PC-3 (cell line): ENCODE measurements around the gene NFE2L1. TPM values are rescaled to one million over a fixed set of nuclear protein-coding genes. Genes with fewer than 3 reads are reported as not detected.
A peak's percentile ranks its signal among the peaks of the same experiment; 100 is the strongest.

Experiments used
- ATAC-seq: fragments of 200-7000 bp; cut with Tn5 transposase; 2 replicates; pipeline ENCODE4 v1.9.1; 2020; ENCODE audit warnings: mild to moderate bottlenecking, moderate library complexity
- BruUV-seq: library from RNA; stranded (reverse); fragments of 400-500 nt; replicated peaks from 2 replicates; lab custom pipeline; 2021; lab: Mats Ljungman, UMichigan
- CTCF ChIA-PET: fragments of 300-600 bp; sonication (Branson Sonifier 250); formaldehyde crosslinking; loops from one replicate; lab custom pipeline; 2022; ENCODE audit warnings: antibody characterized with exemption; lab: Charles Lee
- POLR2A ChIA-PET: fragments of 300-600 bp; sonication (Branson Sonifier 250); formaldehyde crosslinking; loops from one replicate; lab custom pipeline; 2022; ENCODE audit warnings: antibody characterized with exemption; ENCODE audit not compliant: unreplicated experiment; lab: Charles Lee
- DNase-seq: peaks from one replicate; pipeline ENCODE4 v3.0.0-alpha.2; 2015
- H2AFZ ChIP-seq: fragments of 300-600 bp; sonication (generic); 2 replicates; pipeline ENCODE4 v1.6.0; 2016; ENCODE audit warnings: antibody characterized with exemption, low read length
- H3F3A ChIP-seq: fragments of 300-600 bp; sonication (generic); one replicate; pipeline ENCODE4 v1.6.0; 2017; ENCODE audit warnings: antibody characterized with exemption, low read length, control low read depth, mild to moderate bottlenecking; ENCODE audit not compliant: unreplicated experiment
- H3K27ac ChIP-seq: fragments of 300-600 bp; sonication (generic); 2 replicates; pipeline ENCODE4 v1.5.1; 2016; ENCODE audit warnings: mild to moderate bottlenecking, low read length
- H3K27me3 ChIP-seq: fragments of 300-600 bp; sonication (generic); 2 replicates; pipeline ENCODE4 v1.6.1; 2016; ENCODE audit warnings: low read length, mixed read lengths
- H3K36me3 ChIP-seq: fragments of 300-600 bp; sonication (generic); 2 replicates; pipeline ENCODE4 v1.6.1; 2016; ENCODE audit warnings: low read depth, mixed run types, low read length, mixed read lengths
- H3K4me1 ChIP-seq: fragments of 300-600 bp; sonication (generic); 2 replicates; pipeline ENCODE4 v1.5.1; 2016; ENCODE audit warnings: low read length; ENCODE audit not compliant: insufficient read depth
- H3K4me2 ChIP-seq: fragments of 300-600 bp; sonication (generic); 2 replicates; pipeline ENCODE4 v1.6.0; 2016; ENCODE audit warnings: low read length
- H3K4me3 ChIP-seq: fragments of 300-600 bp; sonication (generic); 2 replicates; pipeline ENCODE4 v1.5.1; 2016; ENCODE audit warnings: mild to moderate bottlenecking, low read length, mixed read lengths
- H3K79me2 ChIP-seq: fragments of 300-600 bp; sonication (generic); 2 replicates; pipeline ENCODE4 v1.6.1; 2017; ENCODE audit warnings: low read length, mixed read lengths
- H3K9ac ChIP-seq: fragments of 300-600 bp; sonication (generic); 2 replicates; pipeline ENCODE4 v1.6.0; 2016; ENCODE audit warnings: mild to moderate bottlenecking, low read length
- H3K9me2 ChIP-seq: fragments of 300-600 bp; sonication (generic); replicated peaks from 2 replicates; pipeline ENCODE4 v1.6.1; 2016; ENCODE audit warnings: mixed run types, low read length, mixed read lengths
- H3K9me3 ChIP-seq: fragments of 300-600 bp; sonication (generic); 2 replicates; pipeline ENCODE4 v1.6.1; 2016; ENCODE audit warnings: low read length, mixed read lengths
- H4K20me1 ChIP-seq: fragments of 300-600 bp; sonication (generic); 2 replicates; pipeline ENCODE4 v1.6.1; 2016; ENCODE audit warnings: low read length, mixed read lengths
- CTCF ChIP-seq: fragments of 300-600 bp; sonication (generic); conservative IDR thresholded peaks from 2 replicates; pipeline ENCODE4 v1.5.1; 2017; ENCODE audit warnings: antibody characterized with exemption, low read depth, mild to moderate bottlenecking, low read length
- EZH2 ChIP-seq: fragments of 300-600 bp; sonication (generic); IDR thresholded peaks from one replicate; pipeline ENCODE4 v1.6.1; 2017; ENCODE audit warnings: antibody characterized with exemption, mild to moderate bottlenecking, low read length; ENCODE audit not compliant: unreplicated experiment
- EZH2phosphoT487 ChIP-seq: fragments of 300-600 bp; sonication (generic); IDR thresholded peaks from 2 replicates; pipeline ENCODE4 v1.6.1; 2018; ENCODE audit warnings: mild to moderate bottlenecking, antibody characterized with exemption, low read length, borderline replicate concordance
- intact Hi-C: fragments of 100-400 bp; cut with micrococcal nuclease; formaldehyde crosslinking; loops from 2 replicates; pipeline ENCODE4 v1.9.0; 2023
- total RNA-seq: library from RNA; depleted of rRNA; stranded (reverse); fragments of >200 nt; gene quantifications from 2 replicates; pipeline ENCODE4 v1.2.3, GENCODE V29; 2014

Gene NFE2L1
- total RNA-seq, 1 experiment from 2014 or later: 45.1 TPM

- intact Hi-C loops: loop anchor here (1.0 to 10.0 kb wide), 8 partner anchors 22 to 591 kb away; partner anchors contain the start of genes CBX1, HOXB8 and NFE2L1
- Histone ChIP-seq H2AFZ (peak overlapping the region; percentile 86), H3K9ac (peak overlapping the region; percentile 57), H3F3A (peaks cover 6% of the 10 kb centered on the region), H3K79me2 (no peaks in the 10 kb centered on the region), H3K4me2 (peak overlapping the region; percentile 99), H3K9me2 (no peaks in the 10 kb centered on the region), H4K20me1 (no peaks in the 10 kb centered on the region), H3K36me3 (no peaks in the 10 kb centered on the region), H3K4me1 (peaks cover 41% of the 10 kb centered on the region), H3K27me3 (no peaks in the 10 kb centered on the region), H3K9me3 (no peaks in the 10 kb centered on the region), H3K4me3 (peak overlapping the region; percentile 72), H3K27ac (peak overlapping the region; percentile 81)
- BruUV-seq: no TSS peak
- ChIA-PET POLR2A (interaction anchor here (0.5 to 1.0 kb wide), 4 partner anchors 20 to 318 kb away, joined by 3 to 8 read pairs (median 4); no protein-coding TSS in a partner anchor), CTCF (interaction anchor here (0.6 to 2.4 kb wide), 27 partner anchors 17 to 889 kb away, joined by 3 to 42 read pairs (median 4); partner anchors contain the start of genes CDK5RAP3, NFE2L1 and SNX11)
- DNase-seq (peak; percentile 90), ATAC-seq (peak; percentile 1)
- TF ChIP-seq EZH2: no peak
Measured at GRCh38 chr17:48025904-48026501, 22.2 kb upstream of the NFE2L1 start.

GRCh38 chr17:48026502-48027321 is 21.4 kb upstream of the NFE2L1 start:
- no peaks in the 10 kb centered on the region for H3K9me2 ChIP-seq
- H2AFZ ChIP-seq: peak overlapping the region; percentile 86
- no peaks in the 10 kb centered on the region for H3K27me3 ChIP-seq
- BruUV-seq: no TSS peak
- ChIA-PET CTCF (interaction anchor here (0.5 to 2.4 kb wide), 12 partner anchors 19 to 281 kb away, joined by 3 to 42 read pairs (median 4); partner anchors contain the start of gene NFE2L1), POLR2A (interaction anchor here (0.6 to 0.7 kb wide), 2 partner anchors 47 to 317 kb away, joined by 3 read pairs; no protein-coding TSS in a partner anchor)
- H3K4me2 ChIP-seq: peak overlapping the region; percentile 99
- peak; percentile 37 for ATAC-seq
- H3K79me2 ChIP-seq: no peaks in the 10 kb centered on the region
- H3K27ac ChIP-seq: peak overlapping the region; percentile 81
- H3K36me3 ChIP-seq: no peaks in the 10 kb centered on the region
- peaks cover 41% of the 10 kb centered on the region for H3K4me1 ChIP-seq
- H3F3A ChIP-seq: peaks cover 6% of the 10 kb centered on the region
- H4K20me1 ChIP-seq: no peaks in the 10 kb centered on the region
- H3K9ac ChIP-seq: peak overlapping the region; percentile 57
- TF ChIP-seq EZH2phosphoT487 (no peak), CTCF (peak; percentile 99), EZH2 (no peak)
- intact Hi-C loops: loop anchor here (1.0 to 10.0 kb wide), 5 partner anchors 22 to 591 kb away; partner anchors contain the start of genes HOXB8 and NFE2L1
- no peaks in the 10 kb centered on the region for H3K9me3 ChIP-seq
- peak overlapping the region; percentile 72 for H3K4me3 ChIP-seq
- peak; percentile 93 for DNase-seq

GRCh38 chr17:48027322-48027981 is 20.7 kb upstream of the NFE2L1 start:
- ChIA-PET POLR2A (interaction anchor here (0.6 kb wide), 1 partner anchor 46 kb away, joined by 3 read pairs; no protein-coding TSS in a partner anchor), CTCF (interaction anchor here (1.2 to 2.4 kb wide), 2 partner anchors 22 to 48 kb away, joined by 4 to 42 read pairs; partner anchors contain the start of gene NFE2L1)
- no peaks in the 10 kb centered on the region for H3K27me3 ChIP-seq
- H3K9me3 ChIP-seq: no peaks in the 10 kb centered on the region
- no peak overlapping the region for H3K4me3 ChIP-seq
- intact Hi-C loops: loop anchor here (5.0 to 10.0 kb wide), 4 partner anchors 217 to 590 kb away; partner anchors contain the start of gene HOXB8
- no peak overlapping the region for H3K9ac ChIP-seq
- peaks cover 6% of the 10 kb centered on the region for H3F3A ChIP-seq
- H2AFZ ChIP-seq: peak overlapping the region; percentile 71
- no peaks in the 10 kb centered on the region for H4K20me1 ChIP-seq
- H3K27ac ChIP-seq: no peak overlapping the region
- no peaks in the 10 kb centered on the region for H3K79me2 ChIP-seq
- H3K36me3 ChIP-seq: no peaks in the 10 kb centered on the region
- ATAC-seq (no peak), DNase-seq (no peak)
- no TSS peak for BruUV-seq
- no peak for TF ChIP-seq EZH2
- TF ChIP-seq EZH2phosphoT487: no peak
- TF ChIP-seq CTCF: no peak
- no peaks in the 10 kb centered on the region for H3K9me2 ChIP-seq
- no peak overlapping the region for H3K4me2 ChIP-seq
- H3K4me1 ChIP-seq: peaks cover 38% of the 10 kb centered on the region
